ENCODE measurements around the gene KCTD16. TPM values are rescaled to one million over a fixed set of nuclear protein-coding genes. Genes with fewer than 3 reads are reported as not detected.

Gene KCTD16
- 0.17 and 2.6 TPM in 2 replicates for total RNA-seq (2014; rRNA removed; shearing (Covaris generic); ENCODE audit: low replicate concordance)

DNA sequence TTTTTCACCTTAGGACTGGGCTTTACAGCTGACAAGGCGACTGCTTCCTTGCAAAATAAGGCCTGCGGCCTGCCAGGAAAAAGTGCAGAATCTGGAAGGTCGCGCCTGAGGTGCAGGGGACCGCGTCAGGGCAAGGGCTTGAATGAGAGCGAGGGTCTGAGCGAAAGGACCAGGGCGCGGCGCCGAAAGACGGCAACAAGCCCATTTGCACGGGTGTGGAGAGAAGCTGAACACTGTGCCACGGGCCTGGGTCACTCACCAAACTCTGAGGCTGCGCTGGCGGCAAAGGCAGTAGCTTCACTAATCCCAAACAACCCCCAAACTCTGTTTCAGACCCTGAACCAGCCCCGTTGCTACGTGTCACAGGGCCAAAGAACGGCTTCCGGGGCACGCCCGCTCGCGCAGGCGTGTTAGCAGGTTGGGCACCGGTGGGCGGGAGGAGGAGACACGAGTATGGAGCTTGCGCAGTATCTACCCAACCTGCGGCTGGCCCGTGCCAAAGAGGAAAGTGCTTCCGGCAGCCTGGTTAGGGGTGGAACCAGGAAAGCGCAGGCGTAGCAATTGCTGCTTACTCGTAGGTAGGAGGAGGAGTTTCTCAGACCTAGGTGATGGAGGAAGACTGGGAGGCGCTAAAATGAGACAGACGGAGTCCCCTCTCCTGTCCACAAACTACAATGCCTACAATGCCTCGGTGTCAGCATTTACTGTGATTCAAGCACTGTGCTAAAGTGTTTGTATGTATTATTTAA, at the start of gene KCTD16, which contains the start of gene YIPF5:
TSS of gene KCTD16 (plus strand) at position 598 of the 749 bp plus-strand sequence.
TSS of gene YIPF5 (minus strand) at position 384 of the 749 bp plus-strand sequence. CDS start 704 bp downstream, outside the sequence.
- peak; percentile 94 for DNase-seq (ENCODE audit: low read depth)
- in situ Hi-C loops (cut with HindIII; ENCODE audit: low pct_unique_long_range_greater_than_20kb, low sequenced_read_pairs) = no loop called here

- no peak for DNase-seq (ENCODE audit: low read depth)
- in situ Hi-C loops (cut with HindIII; ENCODE audit: low pct_unique_long_range_greater_than_20kb, low sequenced_read_pairs) = no loop called here
These were observed 49.1 kb upstream of the KCTD16 start for GRCh38 chr5:144121577-144121976.

DNA sequence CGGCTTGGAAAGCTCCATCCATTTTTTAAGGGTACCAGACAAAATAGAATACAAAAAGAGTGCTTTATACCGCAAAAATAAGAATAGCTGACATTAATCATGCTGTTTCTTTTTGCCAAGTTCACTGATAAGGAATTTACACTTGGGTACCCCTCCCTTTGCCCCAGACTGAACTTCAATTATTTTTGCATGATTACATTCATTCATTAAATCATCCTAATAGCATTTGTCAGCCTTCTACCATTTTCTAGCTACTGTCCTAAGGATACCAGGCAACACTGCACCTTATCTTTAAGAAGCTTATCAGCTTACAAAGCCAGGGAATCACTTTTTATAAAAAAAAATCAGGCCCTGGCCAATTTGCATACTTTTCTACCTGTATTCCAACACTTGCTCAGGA, 48.6 kb upstream of the KCTD16 start:
- in situ Hi-C loops (cut with HindIII; ENCODE audit: low pct_unique_long_range_greater_than_20kb, low sequenced_read_pairs) = no loop called here
- no peak for DNase-seq (ENCODE audit: low read depth)

DNA sequence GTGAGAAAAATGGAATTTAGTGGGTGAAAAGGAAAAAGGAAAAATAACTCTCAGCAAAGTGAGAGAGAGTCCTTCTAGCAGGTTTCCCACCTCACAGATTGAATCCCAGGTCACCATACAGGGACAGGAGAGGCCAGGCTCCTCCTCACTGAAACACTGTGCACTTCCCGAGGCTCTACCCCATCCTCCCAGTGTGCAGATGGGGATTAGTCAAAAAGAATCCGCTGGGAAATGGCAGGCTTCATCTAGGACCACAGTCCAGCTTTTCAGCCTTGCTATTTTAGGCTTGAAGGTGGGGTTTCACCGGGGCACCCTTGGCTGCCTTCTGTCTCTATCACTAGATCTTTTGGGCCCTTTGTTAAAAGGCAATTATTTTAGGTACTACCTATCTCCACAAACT, 48.0 kb upstream of the KCTD16 start:
- in situ Hi-C loops (cut with HindIII; ENCODE audit: low pct_unique_long_range_greater_than_20kb, low sequenced_read_pairs) = no loop called here
- DNase-seq (ENCODE audit: low read depth) = no peak

GRCh38 chr5:144125163-144125726, 45.4 kb upstream of the KCTD16 start:
- in situ Hi-C loops (cut with HindIII; ENCODE audit: low pct_unique_long_range_greater_than_20kb, low sequenced_read_pairs) = no loop called here
- no peak for DNase-seq (ENCODE audit: low read depth)

DNA sequence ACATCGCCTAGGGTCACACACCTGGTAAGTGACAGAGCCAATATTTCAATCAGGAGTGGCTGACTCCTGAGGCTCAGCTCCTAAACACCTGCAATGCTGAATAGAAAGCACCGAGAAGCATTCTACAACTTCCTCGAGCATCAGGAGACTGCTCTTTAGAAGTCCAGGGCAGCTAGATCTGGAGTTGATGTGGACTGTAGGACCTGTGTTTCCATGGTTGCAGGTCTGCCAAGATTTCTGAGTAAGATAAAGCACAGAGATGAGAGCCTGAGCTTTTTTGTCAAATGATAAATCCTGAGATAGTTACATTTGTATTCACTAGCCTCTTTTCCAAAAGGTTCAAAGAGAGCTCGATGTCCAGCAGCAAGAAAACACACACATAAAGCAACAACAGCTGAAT, 44.0 kb upstream of the KCTD16 start:
- in situ Hi-C loops (cut with HindIII; ENCODE audit: low pct_unique_long_range_greater_than_20kb, low sequenced_read_pairs) = no loop called here
- no peak for DNase-seq (ENCODE audit: low read depth)

DNA sequence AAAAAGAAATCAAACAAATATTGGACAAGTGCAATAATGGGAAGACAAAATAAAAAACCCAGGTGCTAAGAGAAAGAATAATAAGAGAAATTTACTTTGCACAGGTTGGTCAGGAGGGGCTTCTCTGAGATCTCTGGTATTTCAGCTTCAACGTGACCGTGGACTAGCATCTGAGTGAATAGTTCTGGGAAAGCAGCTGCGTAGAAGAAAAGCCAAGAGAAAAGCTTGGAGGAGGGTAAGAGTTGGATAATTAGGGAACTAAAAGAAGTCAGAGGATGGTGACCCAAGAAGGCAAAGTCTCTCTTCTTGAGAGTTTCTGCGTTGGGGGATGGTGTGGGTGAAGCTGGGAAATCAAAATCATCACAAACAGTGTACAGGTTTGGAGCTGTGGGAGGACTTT, 41.8 kb upstream of the KCTD16 start:
- in situ Hi-C loops (cut with HindIII; ENCODE audit: low pct_unique_long_range_greater_than_20kb, low sequenced_read_pairs) = no loop called here
- no peak for DNase-seq (ENCODE audit: low read depth)

DNA sequence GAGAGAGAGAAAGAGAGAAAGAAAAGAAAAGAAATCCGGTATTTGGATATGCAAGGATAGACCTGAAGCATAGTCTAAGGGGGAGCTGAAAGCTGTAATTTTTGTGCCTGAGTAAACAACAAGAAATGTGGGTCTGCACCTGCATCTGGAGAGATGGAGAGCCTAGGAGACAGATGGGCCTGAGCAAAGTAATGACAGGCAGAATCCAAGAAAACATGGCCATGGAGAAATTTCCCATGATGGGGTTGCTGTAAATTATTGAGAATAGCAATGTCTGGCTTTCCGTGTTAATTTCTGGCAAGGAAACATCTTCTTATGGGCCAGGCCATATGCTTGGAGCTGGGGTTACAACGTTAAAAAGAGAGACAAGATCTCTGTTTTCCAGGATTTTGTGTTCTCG, 40.4 kb upstream of the KCTD16 start:
- DNase-seq (ENCODE audit: low read depth) = no peak
- in situ Hi-C loops (cut with HindIII; ENCODE audit: low pct_unique_long_range_greater_than_20kb, low sequenced_read_pairs) = no loop called here

- no peak for DNase-seq (ENCODE audit: low read depth)
- in situ Hi-C loops (cut with HindIII; ENCODE audit: low pct_unique_long_range_greater_than_20kb, low sequenced_read_pairs) = no loop called here
These were observed 39.4 kb upstream of the KCTD16 start for GRCh38 chr5:144131261-144131660.

DNA sequence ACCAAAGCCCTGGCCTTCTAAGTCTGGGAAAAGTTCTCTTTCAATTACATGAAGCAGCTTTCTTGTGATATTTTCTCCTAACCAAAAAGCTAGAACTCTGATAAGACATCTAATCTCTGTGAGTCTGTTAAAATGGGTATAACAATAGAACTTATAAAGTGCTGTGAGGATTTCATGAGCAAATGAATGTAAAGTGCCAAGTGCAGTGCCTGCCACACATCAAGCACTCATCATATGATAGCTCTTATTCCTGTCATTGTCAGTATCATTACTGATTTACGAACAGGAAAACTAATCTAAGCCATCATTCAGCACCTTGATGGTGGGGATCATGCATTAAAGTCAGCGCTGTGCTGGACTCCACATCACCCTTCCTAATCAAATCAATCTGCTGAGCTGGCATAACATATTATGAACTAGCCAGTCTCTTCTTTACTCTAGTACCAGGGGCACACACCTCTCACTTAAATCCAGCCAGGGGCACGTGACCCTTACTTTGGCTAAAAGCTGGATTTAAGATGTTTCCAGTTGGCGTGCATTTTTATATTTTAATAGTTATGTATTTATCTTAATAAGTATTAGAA, 37.5 kb upstream of the KCTD16 start:
- in situ Hi-C loops (cut with HindIII; ENCODE audit: low pct_unique_long_range_greater_than_20kb, low sequenced_read_pairs) = no loop called here
- no peak for DNase-seq (ENCODE audit: low read depth)

DNA sequence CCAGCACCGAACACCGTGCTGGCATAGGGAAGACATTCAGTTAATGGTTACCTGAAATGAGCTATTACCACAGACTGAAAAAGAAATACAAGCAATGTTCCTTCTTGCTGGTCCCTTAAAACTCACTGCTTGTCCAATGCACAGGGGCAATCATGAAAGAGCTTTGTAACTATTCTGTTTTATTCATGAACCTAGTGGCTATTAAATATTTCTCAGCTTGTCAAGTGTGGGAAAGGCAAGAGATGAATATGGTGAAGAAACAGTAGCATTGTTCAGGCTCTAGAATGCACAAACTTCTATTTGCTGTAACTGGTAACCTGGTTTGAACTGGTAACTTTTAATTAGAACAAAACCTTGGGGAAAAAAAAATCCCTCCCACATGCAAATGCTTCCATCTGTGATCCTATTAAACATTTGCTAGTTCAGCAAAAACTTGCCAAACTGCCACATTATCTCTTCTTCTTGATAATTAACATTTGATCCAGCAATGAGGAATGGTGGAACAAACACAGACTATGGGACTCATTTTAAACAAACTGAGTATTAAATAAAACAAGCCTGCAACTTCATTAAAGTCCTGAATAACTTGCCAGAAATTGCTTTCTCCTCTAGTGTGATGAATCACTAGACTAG, 36.4 kb upstream of the KCTD16 start:
- DNase-seq (ENCODE audit: low read depth) = no peak
- in situ Hi-C loops (cut with HindIII; ENCODE audit: low pct_unique_long_range_greater_than_20kb, low sequenced_read_pairs) = no loop called here

GRCh38 chr5:144135113-144135762, 35.4 kb upstream of the KCTD16 start:
- DNase-seq (ENCODE audit: low read depth) = no peak
- in situ Hi-C loops (cut with HindIII; ENCODE audit: low pct_unique_long_range_greater_than_20kb, low sequenced_read_pairs) = no loop called here

- no peak for DNase-seq (ENCODE audit: low read depth)
These were observed 31.1 kb upstream of the KCTD16 start for GRCh38 chr5:144139586-144139985.

GRCh38 chr5:144141585-144141984, 29.1 kb upstream of the KCTD16 start:
- no peak for DNase-seq (ENCODE audit: low read depth)
- in situ Hi-C loops (cut with HindIII; ENCODE audit: low pct_unique_long_range_greater_than_20kb, low sequenced_read_pairs) = no loop called here

More at GRCh38 chr5:144139586-144139985, 31.1 kb upstream of the KCTD16 start:
- in situ Hi-C loops (cut with HindIII; ENCODE audit: low pct_unique_long_range_greater_than_20kb, low sequenced_read_pairs) = no loop called here

- DNase-seq (ENCODE audit: low read depth) = peak; percentile 33
- in situ Hi-C loops (cut with HindIII; ENCODE audit: low pct_unique_long_range_greater_than_20kb, low sequenced_read_pairs) = no loop called here
These were observed 28.4 kb upstream of the KCTD16 start for GRCh38 chr5:144142139-144142823.

GRCh38 chr5:144142824-144143162, 27.9 kb upstream of the KCTD16 start:
- no peak for DNase-seq (ENCODE audit: low read depth)
- in situ Hi-C loops (cut with HindIII; ENCODE audit: low pct_unique_long_range_greater_than_20kb, low sequenced_read_pairs) = no loop called here

GRCh38 chr5:144143625-144144024, 27.0 kb upstream of the KCTD16 start:
- no peak for DNase-seq (ENCODE audit: low read depth)
- in situ Hi-C loops (cut with HindIII; ENCODE audit: low pct_unique_long_range_greater_than_20kb, low sequenced_read_pairs) = no loop called here
